Mononuclear cell (primary cell): ENCODE data around the gene EREG. TPM values are rescaled to one million over a fixed set of nuclear protein-coding genes. Genes with fewer than 3 reads are reported as not detected.

Experiments
- H3K27me3 ChIP-seq: 2 replicates; pipeline ENCODE4 v1.6.0; 2011; ENCODE audit warnings: low read length, control low read depth; ENCODE audit not compliant: insufficient read depth
- H3K4me1 ChIP-seq: 2 replicates; pipeline ENCODE4 v1.5.1; 2011; ENCODE audit warnings: mild to moderate bottlenecking, low read length, control low read depth; ENCODE audit not compliant: insufficient read depth
- H3K4me3 ChIP-seq: 2 replicates; pipeline ENCODE4 v1.5.1; 2011; ENCODE audit warnings: mild to moderate bottlenecking, low read length, moderate library complexity
- H3K9me3 ChIP-seq: 2 replicates; pipeline ENCODE4 v1.5.1; 2011; ENCODE audit warnings: low read depth, mild to moderate bottlenecking, control low read depth, low read length
- total RNA-seq: library from RNA; depleted of rRNA; stranded (reverse); fragments of >200 nt; gene quantifications from one replicate; pipeline ENCODE4 v1.2.3, GENCODE V29; 2012

Gene EREG
- 240 TPM for total RNA-seq

DNA sequence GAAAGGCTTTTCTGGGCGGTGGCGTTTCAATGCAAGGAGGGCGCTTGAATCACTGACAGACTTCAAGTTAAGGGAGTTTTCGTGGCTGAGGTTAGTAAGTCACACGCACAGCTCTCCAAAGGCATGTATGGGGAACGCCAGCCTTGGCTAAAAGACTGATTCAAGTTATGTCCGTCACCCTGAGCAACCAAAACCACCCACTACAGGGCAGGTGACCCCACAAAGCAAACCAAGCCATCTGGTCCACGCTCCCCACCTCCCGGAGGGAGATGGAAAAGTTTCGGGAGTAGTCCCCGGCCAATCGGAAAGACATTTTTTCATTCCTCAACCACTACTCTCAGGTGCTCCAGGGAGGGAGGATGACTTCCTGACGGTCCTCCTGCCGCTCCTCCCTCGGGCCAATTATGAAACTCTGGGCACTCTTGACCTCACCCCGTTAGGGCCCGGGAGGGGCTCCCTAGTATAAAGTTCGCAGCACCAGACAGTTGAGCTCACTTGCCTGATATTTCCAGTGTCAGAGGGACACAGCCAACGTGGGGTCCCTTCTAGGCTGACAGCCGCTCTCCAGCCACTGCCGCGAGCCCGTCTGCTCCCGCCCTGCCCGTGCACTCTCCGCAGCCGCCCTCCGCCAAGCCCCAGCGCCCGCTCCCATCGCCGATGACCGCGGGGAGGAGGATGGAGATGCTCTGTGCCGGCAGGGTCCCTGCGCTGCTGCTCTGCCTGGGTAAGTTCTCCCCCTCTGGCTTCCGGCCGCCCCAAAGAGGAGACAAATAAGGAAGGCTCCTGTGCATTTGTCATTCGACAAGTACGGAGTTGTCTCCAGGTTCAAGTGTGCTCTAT lies at the start of gene EREG:
Gene EREG (plus strand): TSS at position 494 of the 840 bp plus-strand sequence. CDS start 164 bp downstream, at position 658.
- peaks cover 18% of the 10 kb centered on the region for H3K27me3 ChIP-seq
- H3K9me3 ChIP-seq: no peaks in the 10 kb centered on the region
- peak within 1 kb of the TSS; percentile 34 for H3K4me3 ChIP-seq
- H3K4me1 ChIP-seq: peaks cover 26% of the 10 kb centered on the region

- Histone ChIP-seq H3K9me3 (no peaks in the 10 kb centered on the region), H3K4me1 (no peaks in the 10 kb centered on the region), H3K4me3 (no peak overlapping the region), H3K27me3 (no peaks in the 10 kb centered on the region)
Measured at GRCh38 chr4:74315376-74315775, 49.6 kb upstream of the EREG start.

- no peak overlapping the region for H3K4me3 ChIP-seq
- no peaks in the 10 kb centered on the region for H3K27me3 ChIP-seq
- H3K4me1 ChIP-seq: no peaks in the 10 kb centered on the region
- H3K9me3 ChIP-seq: no peaks in the 10 kb centered on the region
Measured at GRCh38 chr4:74316397-74316796, 48.5 kb upstream of the EREG start.

DNA sequence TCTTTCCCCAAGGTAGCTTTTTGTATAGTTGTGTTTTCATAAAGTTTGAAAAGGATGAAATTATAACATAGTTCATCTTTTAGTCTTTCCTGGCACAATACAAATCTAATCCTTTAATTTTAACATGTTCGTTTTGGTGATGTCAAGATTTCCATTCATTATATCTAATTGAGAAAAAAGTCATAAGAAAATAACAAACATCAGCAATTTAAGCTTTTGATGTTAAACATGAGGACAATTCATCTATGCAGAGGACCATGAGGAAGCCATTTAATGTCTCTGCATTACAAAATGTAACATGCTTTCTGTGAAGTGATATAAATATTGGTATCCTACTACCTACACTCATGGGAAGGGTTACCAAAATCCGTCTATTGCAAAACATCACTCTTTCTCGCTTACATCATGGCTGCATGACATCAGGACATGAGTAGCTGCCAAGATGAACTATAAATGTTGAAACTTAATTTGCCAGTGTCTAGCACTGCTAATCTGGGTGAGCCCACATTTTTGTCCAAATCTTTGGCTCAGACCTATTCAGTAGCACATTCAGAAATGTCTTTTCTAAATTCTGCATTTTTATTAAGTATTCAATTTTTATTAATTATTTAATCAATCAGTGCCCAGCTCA lies 47.2 kb upstream of the EREG start:
- no peaks in the 10 kb centered on the region for H3K9me3 ChIP-seq
- no peaks in the 10 kb centered on the region for H3K27me3 ChIP-seq
- H3K4me3 ChIP-seq: no peak overlapping the region

GRCh38 chr4:74318276-74318675 lies 46.7 kb upstream of the EREG start:
- Histone ChIP-seq H3K9me3 (no peaks in the 10 kb centered on the region), H3K4me1 (no peaks in the 10 kb centered on the region), H3K27me3 (no peaks in the 10 kb centered on the region), H3K4me3 (no peak overlapping the region)

More for the DNA sequence above, 47.2 kb upstream of the EREG start:
- no peaks in the 10 kb centered on the region for H3K4me1 ChIP-seq

- Histone ChIP-seq H3K4me3 (no peak overlapping the region), H3K4me1 (no peaks in the 10 kb centered on the region), H3K27me3 (no peaks in the 10 kb centered on the region), H3K9me3 (no peaks in the 10 kb centered on the region)
Measured at GRCh38 chr4:74319470-74319869, 45.5 kb upstream of the EREG start.

DNA sequence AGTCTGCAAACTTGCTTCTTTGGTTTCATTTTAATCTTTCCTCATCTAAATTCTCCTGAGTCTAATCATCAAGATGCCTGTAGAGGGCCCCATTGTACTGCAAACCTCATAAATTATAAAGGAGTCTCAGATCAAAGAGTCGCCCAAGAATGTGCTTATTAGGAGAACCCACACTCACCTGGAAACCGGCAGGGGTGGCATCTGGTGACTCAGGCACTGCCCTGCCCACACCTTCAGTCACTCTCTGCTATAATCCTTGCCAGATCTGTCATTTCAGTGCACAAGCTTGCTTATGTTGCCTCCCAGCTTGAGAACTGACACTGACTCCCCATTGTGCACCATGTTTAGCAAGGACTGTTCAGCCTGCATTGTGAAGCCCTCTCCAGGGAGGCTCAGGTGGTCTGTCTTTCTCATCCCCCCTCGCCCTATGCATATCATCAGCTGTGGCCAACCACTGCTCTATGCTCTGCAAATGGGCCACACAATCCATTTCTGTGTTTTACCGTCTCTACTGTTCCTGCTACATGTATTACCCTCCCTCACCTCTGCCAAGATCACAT lies 44.3 kb upstream of the EREG start:
- H3K4me1 ChIP-seq: no peaks in the 10 kb centered on the region
- no peak overlapping the region for H3K4me3 ChIP-seq
- H3K27me3 ChIP-seq: no peaks in the 10 kb centered on the region
- H3K9me3 ChIP-seq: no peaks in the 10 kb centered on the region

DNA sequence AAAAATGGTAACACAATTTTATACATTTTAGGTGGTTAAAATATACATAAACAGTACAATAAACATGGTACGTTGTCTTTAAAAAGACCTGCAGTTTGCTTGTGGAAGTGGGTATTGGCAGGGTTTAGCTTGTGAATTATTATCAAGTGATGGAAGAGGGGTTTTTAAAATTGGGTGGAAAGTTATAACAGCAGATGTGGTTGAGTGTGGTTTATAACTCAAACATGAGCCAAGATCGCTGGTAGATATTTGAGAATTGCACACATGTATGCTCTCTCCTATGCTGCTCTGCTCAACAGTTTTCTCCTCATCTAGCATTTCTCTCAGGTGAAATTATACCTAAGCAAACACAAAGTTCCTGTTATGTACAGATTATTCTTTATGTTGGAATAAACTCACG lies 42.6 kb upstream of the EREG start:
- H3K4me3 ChIP-seq: no peak overlapping the region
- H3K4me1 ChIP-seq: no peaks in the 10 kb centered on the region
- H3K9me3 ChIP-seq: no peaks in the 10 kb centered on the region
- no peaks in the 10 kb centered on the region for H3K27me3 ChIP-seq

GRCh38 chr4:74323663-74324062 lies 41.3 kb upstream of the EREG start:
- Histone ChIP-seq H3K27me3 (no peaks in the 10 kb centered on the region), H3K4me3 (no peak overlapping the region), H3K4me1 (no peaks in the 10 kb centered on the region), H3K9me3 (no peaks in the 10 kb centered on the region)

- no peaks in the 10 kb centered on the region for H3K4me1 ChIP-seq
- H3K4me3 ChIP-seq: no peak overlapping the region
- no peaks in the 10 kb centered on the region for H3K27me3 ChIP-seq
- no peaks in the 10 kb centered on the region for H3K9me3 ChIP-seq
Measured at GRCh38 chr4:74324262-74324661, 40.7 kb upstream of the EREG start.

GRCh38 chr4:74325886-74326285 lies 39.1 kb upstream of the EREG start:
- Histone ChIP-seq H3K27me3 (no peaks in the 10 kb centered on the region), H3K9me3 (no peaks in the 10 kb centered on the region), H3K4me1 (peaks cover 7% of the 10 kb centered on the region), H3K4me3 (no peak overlapping the region)

GRCh38 chr4:74327762-74328161 lies 37.2 kb upstream of the EREG start:
- no peaks in the 10 kb centered on the region for H3K9me3 ChIP-seq
- no peak overlapping the region for H3K4me3 ChIP-seq
- H3K4me1 ChIP-seq: peaks cover 7% of the 10 kb centered on the region
- no peaks in the 10 kb centered on the region for H3K27me3 ChIP-seq

DNA sequence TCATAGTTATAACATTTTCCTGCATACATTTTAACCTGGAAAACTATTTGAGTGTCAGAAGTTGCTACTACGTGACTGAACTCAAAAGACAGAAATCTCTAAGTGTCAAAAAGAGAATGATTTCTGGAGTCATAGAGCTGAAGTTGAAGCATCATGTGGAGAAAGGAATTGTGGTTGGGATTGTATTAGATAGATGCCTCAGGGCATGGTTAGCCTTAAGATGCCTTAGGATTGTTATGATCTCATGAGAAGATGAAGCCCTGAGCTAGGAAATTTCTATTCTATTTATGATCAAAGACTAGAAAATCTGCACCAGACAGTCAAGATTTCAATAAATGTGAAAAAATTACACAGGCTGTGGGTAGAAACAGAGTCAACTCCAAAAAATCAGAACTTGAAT lies 36.4 kb upstream of the EREG start:
- H3K9me3 ChIP-seq: no peaks in the 10 kb centered on the region
- no peak overlapping the region for H3K4me3 ChIP-seq
- peaks cover 7% of the 10 kb centered on the region for H3K4me1 ChIP-seq
- no peaks in the 10 kb centered on the region for H3K27me3 ChIP-seq

DNA sequence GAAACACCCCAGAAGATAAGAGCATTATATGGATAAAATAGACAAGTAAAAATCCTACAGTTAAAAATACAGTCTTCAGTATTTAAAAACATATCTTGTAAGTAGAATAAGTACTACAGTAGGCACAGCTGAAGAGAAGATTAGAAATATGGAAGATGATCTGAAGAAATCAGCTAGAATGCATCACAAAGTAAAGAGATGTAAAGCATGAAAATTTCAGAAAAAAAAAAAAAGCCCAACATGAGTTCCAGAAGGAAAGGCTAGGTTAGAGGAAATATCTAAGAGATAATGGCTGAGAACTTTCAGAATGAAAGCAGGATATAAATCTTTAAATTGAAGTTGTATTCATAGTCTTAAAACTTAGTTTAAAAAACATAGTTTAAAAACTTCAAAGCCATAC lies 35.6 kb upstream of the EREG start:
- Histone ChIP-seq H3K4me1 (peaks cover 7% of the 10 kb centered on the region), H3K4me3 (no peak overlapping the region), H3K27me3 (no peaks in the 10 kb centered on the region), H3K9me3 (no peaks in the 10 kb centered on the region)

DNA sequence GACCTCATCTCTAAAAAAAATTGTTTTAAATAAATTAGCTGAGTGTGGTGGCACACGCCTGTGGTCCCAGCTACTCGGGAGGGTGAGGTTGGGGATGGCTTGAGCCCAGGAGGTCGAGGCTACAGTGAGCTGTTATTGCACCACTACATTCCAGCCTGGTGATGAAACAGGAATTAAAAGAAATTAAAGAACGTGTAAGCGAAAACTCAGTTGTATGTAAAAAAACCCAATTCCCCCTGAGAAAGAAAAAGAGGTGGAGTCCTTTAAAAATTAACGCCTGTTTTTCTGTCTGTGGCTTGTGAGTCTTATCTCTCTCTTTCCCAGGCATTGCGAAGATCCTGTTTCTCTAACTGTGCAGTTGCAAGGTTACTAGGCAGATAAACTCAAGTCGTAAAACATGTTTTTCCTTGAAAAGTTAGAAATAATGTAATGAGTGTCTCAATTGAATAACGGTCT lies 34.6 kb upstream of the EREG start:
- H3K4me3 ChIP-seq: no peak overlapping the region
- H3K4me1 ChIP-seq: peaks cover 12% of the 10 kb centered on the region
- H3K27me3 ChIP-seq: no peaks in the 10 kb centered on the region
- H3K9me3 ChIP-seq: no peaks in the 10 kb centered on the region
